ENCODE measurements around the gene MYH14.

- TF ChIP-seq POLR2A (IDR thresholded peaks at IDR 0.05), result no peak
- TF ChIP-seq, protein P1, sequence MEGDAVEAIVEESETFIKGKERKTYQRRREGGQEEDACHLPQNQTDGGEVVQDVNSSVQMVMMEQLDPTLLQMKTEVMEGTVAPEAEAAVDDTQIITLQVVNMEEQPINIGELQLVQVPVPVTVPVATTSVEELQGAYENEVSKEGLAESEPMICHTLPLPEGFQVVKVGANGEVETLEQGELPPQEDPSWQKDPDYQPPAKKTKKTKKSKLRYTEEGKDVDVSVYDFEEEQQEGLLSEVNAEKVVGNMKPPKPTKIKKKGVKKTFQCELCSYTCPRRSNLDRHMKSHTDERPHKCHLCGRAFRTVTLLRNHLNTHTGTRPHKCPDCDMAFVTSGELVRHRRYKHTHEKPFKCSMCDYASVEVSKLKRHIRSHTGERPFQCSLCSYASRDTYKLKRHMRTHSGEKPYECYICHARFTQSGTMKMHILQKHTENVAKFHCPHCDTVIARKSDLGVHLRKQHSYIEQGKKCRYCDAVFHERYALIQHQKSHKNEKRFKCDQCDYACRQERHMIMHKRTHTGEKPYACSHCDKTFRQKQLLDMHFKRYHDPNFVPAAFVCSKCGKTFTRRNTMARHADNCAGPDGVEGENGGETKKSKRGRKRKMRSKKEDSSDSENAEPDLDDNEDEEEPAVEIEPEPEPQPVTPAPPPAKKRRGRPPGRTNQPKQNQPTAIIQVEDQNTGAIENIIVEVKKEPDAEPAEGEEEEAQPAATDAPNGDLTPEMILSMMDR (IDR thresholded peaks at IDR 0.05 in 4 of 5, conservative IDR thresholded peaks at IDR 0.05 in 1 of 5), result no peak
These were observed 13.0 kb upstream of the MYH14 start for GRCh38 chr19:50190439-50190891.
